ENCODE results near the gene ZNF593OS. TPM values are rescaled to one million over a fixed set of nuclear protein-coding genes. Genes with fewer than 3 reads are reported as not detected.

The ZNF593OS gene
- total and polyA plus RNA-seq, 10 of the 15 experiments (the other 5 are each of a cell fraction or from before 2014, with no cell fraction given) = 0.16 to 1.7 (median 0.59) TPM; not detected in 6

GRCh38 chr1:26181586-26182382 is 10.2 kb upstream of the ZNF593OS start:
- FAIRE-seq = peak; percentile 64

More at GRCh38 chr1:26181586-26182382, 10.2 kb upstream of the ZNF593OS start:
- Histone ChIP-seq H3K27ac (ENCODE audit: control insufficient read depth, insufficient read depth) (no peak overlapping the region), H3K9me3 (replicated peaks; ENCODE audit: control insufficient read depth, insufficient read depth, low read length) (no peaks in the 10 kb centered on the region), H3K9ac (ENCODE audit: control insufficient read depth, insufficient read depth, low read length) (no peak overlapping the region), H4K20me1 (ENCODE audit: control insufficient read depth, insufficient read depth) (no peaks in the 10 kb centered on the region), H3K79me2 (ENCODE audit: control insufficient read depth, insufficient read depth, low read length) (no peaks in the 10 kb centered on the region), H3K4me2 (ENCODE audit: control insufficient read depth, insufficient read depth) (no peak overlapping the region), H3K4me1 (ENCODE audit: control insufficient read depth, insufficient read depth, low read length) (peaks cover 10% of the 10 kb centered on the region), H2AFZ (ENCODE audit: control insufficient read depth, low read depth, low read length) (no peak overlapping the region), H3K36me3 (ENCODE audit: control insufficient read depth in 2 of 2, insufficient read depth in 2 of 2, low read length in 1 of 2) (no peaks in the 10 kb centered on the region), H3K27me3 (replicated peaks in 1 of 2; ENCODE audit: control insufficient read depth in 2 of 2, insufficient read depth in 2 of 2, low read length in 1 of 2) (no peaks in the 10 kb centered on the region), H3K4me3 (no peak overlapping the region)
- RAD21 ChIA-PET (ENCODE audit: unreplicated experiment) = no interaction called here
- intact Hi-C loops (cut with micrococcal nuclease; ENCODE audit: unreplicated experiment) = no loop called here
- no peak for TF ChIP-seq MYC (IDR thresholded peaks at IDR 0.05; ENCODE audit: insufficient read depth, insufficient read length, insufficient replicate concordance, low read length, severe bottlenecking)
- TF ChIP-seq, protein P1, sequence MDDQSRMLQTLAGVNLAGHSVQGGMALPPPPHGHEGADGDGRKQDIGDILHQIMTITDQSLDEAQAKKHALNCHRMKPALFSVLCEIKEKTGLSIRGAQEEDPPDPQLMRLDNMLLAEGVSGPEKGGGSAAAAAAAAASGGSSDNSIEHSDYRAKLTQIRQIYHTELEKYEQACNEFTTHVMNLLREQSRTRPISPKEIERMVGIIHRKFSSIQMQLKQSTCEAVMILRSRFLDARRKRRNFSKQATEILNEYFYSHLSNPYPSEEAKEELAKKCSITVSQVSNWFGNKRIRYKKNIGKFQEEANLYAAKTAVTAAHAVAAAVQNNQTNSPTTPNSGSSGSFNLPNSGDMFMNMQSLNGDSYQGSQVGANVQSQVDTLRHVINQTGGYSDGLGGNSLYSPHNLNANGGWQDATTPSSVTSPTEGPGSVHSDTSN (IDR thresholded peaks at IDR 0.05; ENCODE audit: insufficient replicate concordance, low read depth, low read length) = no peak
- no peak for TF ChIP-seq PKNOX1 (IDR thresholded peaks at IDR 0.05)
- no peak for TF ChIP-seq SMARCA5 (IDR thresholded peaks at IDR 0.05)
- in situ Hi-C loops (cut with MboI) = no loop called here
- no TSS peak for BruUV-seq (replicated peaks)
- POLR2A ChIA-PET = no interaction called here
- no peak for DNase-seq (ENCODE audit: low read depth, low spot score)
- WGBS (ENCODE audit: insufficient coverage, insufficient replicate concordance, low lambda C conversion rate, missing lambda C conversion rate) = 43% methylated on average over 9 of the region's 9 CpGs
- CTCF ChIA-PET = no interaction called here
- SMC1A ChIA-PET (ENCODE audit: uncharacterized antibody, unreplicated experiment) = no interaction called here
- no peak for ATAC-seq

All from GM12878 (cell line).